GM12878 (cell line): Measurements from ENCODE around the gene GYPC.

Experiments used
- BACH1 ChIP-seq: fragments of 450-650 bp; IDR thresholded peaks from 2 replicates; pipeline ENCODE4 v1.6.1; 2017; ENCODE audit warnings: mild to moderate bottlenecking, borderline replicate concordance
- EZH2 ChIP-seq: IDR thresholded peaks from 2 replicates; pipeline ENCODE4 v1.6.1; 2012; ENCODE audit warnings: low read depth, mild to moderate bottlenecking, control low read depth, inconsistent platforms, low read length, borderline replicate concordance; ENCODE audit not compliant: control insufficient read depth
- NBN ChIP-seq: fragments of 450-650 bp; IDR thresholded peaks from 2 replicates; pipeline ENCODE4 v1.6.1; 2016
- SMAD1 ChIP-seq: fragments of 450-650 bp; IDR thresholded peaks from 2 replicates; pipeline ENCODE4 v1.6.1; 2018; ENCODE audit warnings: mild to moderate bottlenecking, low read depth; ENCODE audit not compliant: partially characterized antibody
- TF ChIP-seq, protein P1 (sequence below), 3 experiments: IDR thresholded peaks in 2 of 3; conservative IDR thresholded peaks in 1 of 3; 2 replicates each; pipeline ENCODE4 v1.5.1; 2011; ENCODE audit warnings: low read depth in 3 of 3, low read length in 3 of 3, mild to moderate bottlenecking in 3 of 3, control low read depth in 2 of 3, moderate library complexity in 2 of 3, inconsistent platforms in 1 of 3, mixed read lengths in 1 of 3; ENCODE audit not compliant: control insufficient read depth in 2 of 3, insufficient read depth in 1 of 3; ENCODE audit errors: extremely low read depth in 1 of 3

GRCh38 chr2:126744640-126745039 is 88.7 kb downstream of the GYPC start:
- TF ChIP-seq BACH1 (no peak), NBN (no peak), EZH2 (no peak), SMAD1 (no peak)
- TF ChIP-seq, protein P1, sequence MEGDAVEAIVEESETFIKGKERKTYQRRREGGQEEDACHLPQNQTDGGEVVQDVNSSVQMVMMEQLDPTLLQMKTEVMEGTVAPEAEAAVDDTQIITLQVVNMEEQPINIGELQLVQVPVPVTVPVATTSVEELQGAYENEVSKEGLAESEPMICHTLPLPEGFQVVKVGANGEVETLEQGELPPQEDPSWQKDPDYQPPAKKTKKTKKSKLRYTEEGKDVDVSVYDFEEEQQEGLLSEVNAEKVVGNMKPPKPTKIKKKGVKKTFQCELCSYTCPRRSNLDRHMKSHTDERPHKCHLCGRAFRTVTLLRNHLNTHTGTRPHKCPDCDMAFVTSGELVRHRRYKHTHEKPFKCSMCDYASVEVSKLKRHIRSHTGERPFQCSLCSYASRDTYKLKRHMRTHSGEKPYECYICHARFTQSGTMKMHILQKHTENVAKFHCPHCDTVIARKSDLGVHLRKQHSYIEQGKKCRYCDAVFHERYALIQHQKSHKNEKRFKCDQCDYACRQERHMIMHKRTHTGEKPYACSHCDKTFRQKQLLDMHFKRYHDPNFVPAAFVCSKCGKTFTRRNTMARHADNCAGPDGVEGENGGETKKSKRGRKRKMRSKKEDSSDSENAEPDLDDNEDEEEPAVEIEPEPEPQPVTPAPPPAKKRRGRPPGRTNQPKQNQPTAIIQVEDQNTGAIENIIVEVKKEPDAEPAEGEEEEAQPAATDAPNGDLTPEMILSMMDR (IDR thresholded peaks at IDR 0.05 in 2 of 3, conservative IDR thresholded peaks at IDR 0.05 in 1 of 3; ENCODE audit: control insufficient read depth in 2 of 3, extremely low read depth in 1 of 3, insufficient read depth in 1 of 3, low read depth in 3 of 3, low read length in 3 of 3): no peak
